HG02981 (cell line): ENCODE data around the gene APPBP2.
"Not testable (repeated sequence)": the region's sequence is repeated elsewhere in the genome, so short reads cannot be mapped to it uniquely, and the experiment has no call there.

Experiments used
- ATAC-seq: cut with Tn5 transposase; IDR thresholded peaks from one replicate; pipeline ENCODE4 v1.9.1; 2021; ENCODE audit warnings: mild to moderate bottlenecking, moderate library complexity; ENCODE audit not compliant: unreplicated experiment

The APPBP2 gene

GRCh38 chr17:60535382-60536279 lies 9.6 kb upstream of the APPBP2 start:
- no peak for ATAC-seq

GRCh38 chr17:60534613-60535157 lies 8.6 kb upstream of the APPBP2 start:
- ATAC-seq = no peak

DNA sequence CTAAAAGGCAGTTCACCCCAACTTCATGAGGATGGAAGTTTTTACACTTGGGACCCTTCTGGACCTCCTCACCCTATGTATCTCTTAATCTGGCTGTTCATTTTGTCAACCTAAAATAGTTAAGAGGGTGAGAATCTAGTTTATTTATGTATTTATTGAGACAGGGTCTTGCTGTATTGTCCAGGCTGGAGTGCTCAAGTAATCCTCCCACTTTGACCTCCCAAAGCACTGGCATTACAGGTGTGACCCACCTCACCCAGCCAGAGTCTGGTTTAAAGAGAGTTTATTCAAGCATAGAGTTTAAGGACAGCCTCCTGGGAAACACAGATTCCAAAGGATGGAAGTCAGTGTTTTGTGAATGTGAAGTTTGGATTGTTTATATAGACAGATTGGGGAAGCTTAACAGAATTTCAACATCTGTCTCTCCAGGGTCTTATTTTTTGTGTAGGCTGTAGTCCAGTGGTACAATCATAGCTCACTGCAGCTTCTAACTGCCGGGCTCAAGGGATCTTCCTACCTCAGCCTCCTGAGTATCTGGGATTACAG lies 8.0 kb upstream of the APPBP2 start:
- ATAC-seq = no peak

- ATAC-seq = no peak
Observed at GRCh38 chr17:60529806-60530205, 3.8 kb upstream of the APPBP2 start.

- no peak for ATAC-seq
Observed at GRCh38 chr17:60528828-60529227, 2.8 kb upstream of the APPBP2 start.

DNA sequence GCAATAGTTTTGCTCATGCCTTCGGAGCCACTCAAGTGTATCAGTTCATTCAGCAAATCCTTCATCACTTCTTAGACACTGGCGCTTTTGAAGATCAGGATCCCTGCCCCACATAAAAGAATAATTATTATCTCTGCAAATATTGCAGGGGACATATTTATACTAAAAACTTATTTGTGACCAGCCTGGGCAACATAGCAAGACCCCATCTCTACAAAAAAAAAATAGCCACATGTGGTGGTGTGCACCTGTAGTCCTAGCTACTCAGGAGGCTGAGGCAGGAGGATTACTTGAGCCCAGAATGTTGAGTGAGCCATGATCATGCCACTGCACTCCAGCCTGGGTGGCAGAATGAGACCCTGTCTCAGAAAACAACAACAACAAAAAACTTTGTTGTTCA lies 1.7 kb upstream of the APPBP2 start:
- no peak for ATAC-seq

DNA sequence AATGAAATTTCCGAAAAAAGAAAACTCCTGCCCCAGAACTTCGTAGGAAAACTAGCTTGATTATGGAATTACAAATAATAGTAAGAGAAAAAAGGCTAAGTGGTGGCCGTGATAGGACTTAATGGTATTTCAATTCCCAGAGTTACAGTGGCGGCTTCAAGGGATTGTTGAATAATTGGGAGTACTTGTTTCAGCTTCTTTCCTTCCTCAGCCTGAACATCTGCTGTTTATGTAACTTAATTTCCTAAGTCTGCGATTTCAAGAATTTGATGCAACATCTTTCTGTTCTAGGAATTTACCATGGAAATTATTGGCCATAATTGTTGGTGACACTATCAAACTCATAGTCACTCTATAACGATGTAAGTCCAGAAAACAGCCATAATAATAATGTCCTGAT lies 684 bp upstream of the APPBP2 start:
- ATAC-seq = no peak

DNA sequence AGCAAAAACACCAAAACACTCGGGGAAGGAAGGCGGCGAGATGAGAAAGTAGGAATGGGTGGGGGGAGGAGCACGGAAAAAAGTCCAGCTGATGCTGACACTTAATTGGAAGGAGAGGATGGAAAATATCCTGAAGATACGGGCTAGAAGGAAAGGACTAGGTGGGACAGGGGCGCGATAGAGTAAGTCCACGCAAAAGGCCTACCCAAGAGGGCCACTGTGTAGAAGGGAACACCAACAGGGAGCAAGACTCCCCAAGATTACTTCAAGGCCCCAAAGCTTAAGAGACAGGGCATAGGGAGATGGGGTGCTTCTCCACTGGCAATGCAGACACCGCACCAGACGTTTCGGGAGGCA lies 736 bp downstream of the APPBP2 start:
- ATAC-seq = no peak

DNA sequence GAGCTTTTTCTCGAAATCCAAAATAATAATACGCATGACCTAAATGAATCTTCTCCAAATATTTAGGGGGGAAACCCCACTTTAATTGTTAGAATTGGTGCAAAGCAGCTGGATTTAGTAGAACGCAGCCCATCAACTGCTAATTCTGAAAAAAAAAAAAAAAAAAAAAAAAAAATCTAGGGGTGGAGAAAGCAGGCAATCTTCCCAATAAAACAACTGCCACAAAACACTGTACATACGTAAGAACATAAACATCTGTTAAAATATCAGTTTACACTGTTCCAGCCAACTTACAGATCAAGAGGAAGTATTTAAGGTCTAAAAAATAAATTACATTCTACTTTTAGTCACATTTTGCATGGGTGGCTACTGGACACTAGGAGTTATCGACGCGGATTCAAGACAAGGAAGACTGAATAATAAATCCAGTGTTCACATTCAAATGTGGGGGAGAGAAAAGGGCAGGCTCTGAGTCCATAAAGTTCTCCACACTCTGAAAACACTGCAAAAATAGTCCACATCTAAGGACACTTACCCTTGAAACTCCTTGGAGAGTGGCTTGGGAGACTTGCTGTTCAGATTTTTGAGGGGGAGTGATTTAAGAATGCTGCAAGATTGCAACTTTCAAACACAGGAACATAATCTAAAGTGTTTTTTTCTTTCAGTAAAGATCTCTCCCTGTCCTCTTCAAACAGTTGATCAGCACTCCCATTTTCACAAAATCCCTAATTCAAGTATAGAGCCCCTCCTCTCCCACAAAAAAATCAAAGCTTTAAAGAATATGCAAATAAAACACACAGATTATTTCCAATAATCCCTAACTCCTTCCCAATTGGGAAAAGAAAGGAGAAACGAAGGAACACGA lies 1.3 kb downstream of the APPBP2 start:
- no peak for ATAC-seq

DNA sequence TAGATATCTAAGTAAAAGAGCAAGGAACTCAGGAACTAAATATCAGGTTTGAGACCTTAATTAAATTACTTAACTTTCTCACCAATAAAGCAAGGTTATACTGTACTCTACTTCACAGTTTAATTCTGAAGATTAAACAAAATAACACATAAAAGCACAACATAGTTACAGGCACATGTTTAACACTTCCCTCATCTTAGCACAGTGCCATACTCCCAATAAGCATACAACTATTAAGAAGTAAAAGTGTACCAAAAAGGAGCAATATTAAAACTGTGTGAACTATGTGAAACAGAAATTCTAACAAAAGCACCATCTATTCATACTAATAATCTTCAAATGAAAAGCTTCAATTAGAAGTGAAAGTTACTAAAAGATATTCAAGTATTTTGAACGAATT lies 2.2 kb downstream of the APPBP2 start:
- ATAC-seq = no peak

GRCh38 chr17:60522889-60523626 lies 3.0 kb downstream of the APPBP2 start:
- ATAC-seq = no peak

DNA sequence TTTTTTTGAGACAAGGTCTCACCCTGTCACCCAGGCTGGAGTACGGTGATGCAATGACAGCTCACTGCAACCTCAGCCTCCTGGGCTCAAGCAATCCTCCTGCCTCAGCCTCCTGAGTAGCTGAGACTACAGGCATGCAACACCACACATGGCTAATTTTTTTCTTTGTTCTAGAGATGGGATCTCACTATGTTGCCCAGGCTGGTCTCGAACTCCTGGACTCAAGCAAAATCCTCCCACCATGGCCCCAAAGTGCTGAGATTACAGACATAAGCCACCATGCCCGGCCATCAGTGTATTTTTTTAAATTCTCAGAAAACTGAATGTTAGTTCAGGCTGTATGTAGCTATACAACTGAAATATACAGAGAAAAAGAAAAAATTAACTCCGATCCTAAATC lies 6.2 kb downstream of the APPBP2 start:
- ATAC-seq = no peak

DNA sequence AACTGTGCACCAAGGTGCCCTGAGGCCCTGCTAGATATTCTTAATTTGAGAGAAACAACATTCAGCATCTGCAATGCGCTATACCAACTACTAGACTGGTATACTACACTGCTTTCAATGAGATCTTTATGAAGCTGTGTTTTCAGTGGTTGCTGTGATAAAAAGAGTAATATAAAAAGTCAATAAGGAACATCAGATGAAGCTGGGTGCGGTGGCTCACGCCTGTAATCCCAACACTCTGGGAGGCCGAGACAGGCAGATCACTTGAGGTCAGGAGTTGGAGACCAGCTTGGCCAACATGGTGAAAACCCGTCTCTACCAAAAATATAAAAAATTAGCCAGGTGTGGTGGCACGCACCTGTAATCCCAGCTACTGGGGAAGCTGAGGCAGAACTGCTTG lies 10.4 kb downstream of the APPBP2 start:
- not testable (repeated sequence) for ATAC-seq

DNA sequence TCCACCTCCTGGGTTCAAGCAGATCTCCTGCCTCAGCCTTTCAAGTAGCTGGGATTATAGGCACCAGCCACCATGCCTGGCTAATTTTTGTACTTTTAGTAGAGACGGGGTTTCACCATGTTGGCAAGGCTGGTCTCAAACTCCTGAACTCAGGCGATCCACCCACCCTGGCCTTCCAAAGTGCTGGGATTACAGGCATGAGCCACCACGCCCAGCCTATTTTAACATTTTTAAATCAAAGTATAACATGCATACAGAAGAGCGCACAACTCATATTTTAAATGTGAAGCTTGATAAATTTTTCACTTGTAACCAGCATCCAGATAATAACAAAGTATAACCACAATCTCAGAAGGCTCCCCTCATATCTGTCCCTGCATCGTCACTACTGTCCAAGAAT lies 10.8 kb downstream of the APPBP2 start:
- ATAC-seq = not testable (repeated sequence)

GRCh38 chr17:60514500-60514899 lies 11.5 kb downstream of the APPBP2 start:
- no peak for ATAC-seq

DNA sequence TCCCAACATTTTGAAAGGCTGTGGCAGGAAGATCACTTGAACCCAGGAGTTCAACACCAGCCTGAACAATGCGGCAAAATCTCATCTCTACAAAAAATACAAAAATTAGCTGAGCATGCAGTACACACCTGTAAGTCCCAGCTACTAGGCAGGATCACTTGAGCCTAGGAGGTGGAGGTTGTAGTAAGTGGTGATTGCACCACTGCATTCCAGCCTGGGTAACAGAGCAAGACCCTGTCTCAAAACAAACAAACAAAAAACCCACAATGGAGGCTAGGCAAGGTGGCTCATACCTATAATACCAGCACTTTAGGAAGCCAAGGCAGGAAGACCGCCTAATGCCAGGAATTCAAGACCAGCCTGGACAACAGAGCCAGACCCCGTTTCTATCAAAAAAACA lies 12.0 kb downstream of the APPBP2 start:
- ATAC-seq = no peak

DNA sequence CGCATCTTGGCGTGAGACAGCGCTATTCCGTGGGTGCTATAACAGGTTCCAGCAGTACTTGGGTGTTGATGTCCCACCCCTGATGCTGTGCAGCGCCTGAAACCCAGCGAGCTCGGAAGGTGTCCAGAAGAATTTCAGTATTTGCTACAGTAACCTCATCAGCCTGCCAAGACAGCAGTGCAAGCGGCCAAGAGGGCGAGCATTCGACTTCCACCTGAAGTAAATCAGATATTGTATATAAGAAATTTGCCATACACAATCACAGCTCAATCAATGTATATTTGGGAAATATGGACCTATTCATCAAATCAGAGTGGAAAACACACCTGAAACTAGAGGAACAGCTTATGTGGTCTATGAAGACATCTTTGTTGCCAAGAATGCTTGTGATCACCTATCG lies 13.0 kb downstream of the APPBP2 start:
- ATAC-seq = no peak

DNA sequence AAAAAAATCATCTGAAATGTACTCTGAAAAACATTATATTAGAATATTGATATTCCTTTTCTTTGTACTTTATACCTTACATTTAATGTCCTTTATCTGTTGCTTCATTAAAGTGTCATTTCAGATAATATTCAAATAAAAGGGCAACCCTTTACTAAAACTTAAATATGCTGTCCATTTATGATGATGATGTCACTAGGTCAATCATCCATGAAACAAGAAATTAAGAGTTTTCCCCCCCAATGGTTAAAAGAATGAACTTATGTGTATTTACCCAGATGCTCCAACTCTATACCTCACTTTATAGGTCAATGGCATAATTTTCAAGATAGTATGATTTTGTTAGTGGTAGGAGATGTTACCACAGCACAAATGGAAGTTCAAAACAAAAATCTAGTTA lies 15.3 kb downstream of the APPBP2 start:
- no peak for ATAC-seq

- ATAC-seq = no peak
Observed at GRCh38 chr17:60510031-60510430, 16.0 kb downstream of the APPBP2 start.

DNA sequence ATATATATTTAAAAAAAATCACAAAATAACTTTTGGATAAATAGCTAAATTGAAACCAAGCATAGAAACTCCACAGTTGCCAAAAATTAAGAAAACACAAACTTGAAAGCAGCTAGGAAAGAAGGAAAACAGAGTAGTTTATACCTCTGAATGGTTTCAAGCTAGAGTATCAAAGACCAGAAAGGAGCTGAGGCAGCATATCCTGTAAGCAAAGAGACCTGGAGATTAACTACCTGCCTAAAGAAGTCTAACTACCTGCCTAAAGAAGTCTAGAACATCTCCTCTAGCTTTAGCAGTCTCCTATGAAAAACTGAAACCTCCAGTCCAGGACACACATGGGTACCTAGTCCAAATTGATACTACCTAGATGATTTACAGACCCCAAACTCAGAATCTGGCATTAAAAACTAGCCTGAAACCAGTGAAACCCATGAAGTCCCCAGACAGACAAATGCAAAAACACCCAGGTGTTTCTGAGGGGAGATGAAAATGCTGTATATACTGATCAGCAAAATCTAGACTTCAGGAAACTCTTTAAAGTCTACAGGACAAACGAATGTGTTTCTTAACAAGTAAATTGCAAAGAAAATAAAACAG lies 17.6 kb downstream of the APPBP2 start:
- ATAC-seq = peak; percentile 72
